ENCODE measurements around the gene ACCSL. TPM values are rescaled to one million over a fixed set of nuclear protein-coding genes. Genes with fewer than 3 reads are reported as not detected.
A peak's percentile ranks its signal among the peaks of the same experiment; 100 is the strongest.

ACCSL gene
- total RNA-seq, 4 donors from 2014 or later = 0.78 TPM; not detected in 3

DNA sequence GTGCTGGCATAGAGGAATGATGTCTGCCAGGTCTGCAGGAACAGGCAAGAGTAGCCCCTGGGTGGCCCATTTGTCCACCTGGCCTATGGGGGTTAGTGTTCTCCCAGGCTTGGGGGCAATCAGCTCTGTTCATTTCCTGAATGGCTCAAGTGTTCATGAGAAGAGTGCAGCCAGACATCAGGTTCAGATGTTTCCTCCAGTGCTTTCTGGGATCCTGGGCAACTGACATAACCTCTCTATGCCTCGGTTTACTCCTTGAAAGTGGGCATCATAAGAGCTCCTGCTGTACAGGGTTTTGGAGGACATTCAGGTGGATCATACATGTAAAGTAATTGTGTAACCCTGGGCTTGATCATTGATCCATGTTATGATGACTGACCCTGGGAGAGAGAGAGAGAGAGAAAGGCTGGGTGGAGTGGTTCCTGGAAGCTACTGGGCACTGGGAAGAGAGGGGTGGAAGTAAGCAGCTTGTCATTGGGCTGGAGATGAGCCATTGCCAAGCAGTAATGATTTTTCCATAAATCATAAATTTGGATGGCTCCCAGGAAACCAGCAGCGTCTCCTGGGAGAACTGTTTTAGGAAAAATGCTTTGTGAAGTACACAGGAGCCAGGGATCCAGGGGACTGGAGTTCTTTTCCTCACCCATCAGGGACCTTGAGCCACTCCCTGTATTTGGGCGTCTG, 30.2 kb upstream of the ACCSL start:
- TF ChIP-seq EP300 (IDR thresholded peaks at IDR 0.05) = no peak
- 57 to 65% methylated on average over 3 of the region's 3 CpGs for WGBS, 2 donors
- Histone ChIP-seq H3K27ac (peak overlapping the region in 2 of 4 donors; percentile 57 to 61), H3K36me3 (no peaks in the 10 kb centered on the region), H3K4me1 (peaks cover 0 to 26% (median 0%) of the 10 kb centered on the region in 4 donors), H3K9me3 (peaks cover 0 to 7% (median 0%) of the 10 kb centered on the region in 4 donors), H3K27me3 (no peaks in the 10 kb centered on the region), H3K4me3 (no peak overlapping the region)
- DNase-seq (ENCODE audit: low spot score in 2 of 2) = no peak

DNA sequence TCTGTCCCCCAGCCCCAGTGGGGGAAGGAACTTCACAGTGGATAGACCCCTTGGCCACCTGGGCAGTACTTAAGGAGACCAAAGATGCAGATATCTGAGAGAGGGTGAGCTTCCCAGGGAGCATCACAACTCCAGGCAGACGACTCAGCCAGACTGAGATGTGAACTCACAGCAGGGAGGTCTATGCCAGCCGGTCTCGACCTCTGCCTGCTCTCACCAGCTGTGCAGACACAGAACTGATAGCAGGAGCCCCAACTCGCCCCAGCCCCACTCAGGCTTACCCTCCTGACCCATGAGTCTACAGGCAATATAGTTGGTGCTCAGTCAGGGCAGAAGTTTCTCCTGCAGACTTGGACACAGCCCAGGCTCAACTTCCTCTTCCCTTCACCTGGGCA, 29.7 kb upstream of the ACCSL start:
- WGBS, 2 donors = 20 to 33% methylated on average over 2 of the region's 4 CpGs
- H3K27me3 ChIP-seq = no peaks in the 10 kb centered on the region
- H3K27ac ChIP-seq = peak overlapping the region in 1 of 4 donors; percentile 61
- no peaks in the 10 kb centered on the region for H3K36me3 ChIP-seq
- DNase-seq (ENCODE audit: low spot score in 2 of 2) = no peak
- TF ChIP-seq EP300 (IDR thresholded peaks at IDR 0.05) (no peak), POLR2A (IDR thresholded peaks at IDR 0.05) (no peak)
- TF ChIP-seq, protein P1, sequence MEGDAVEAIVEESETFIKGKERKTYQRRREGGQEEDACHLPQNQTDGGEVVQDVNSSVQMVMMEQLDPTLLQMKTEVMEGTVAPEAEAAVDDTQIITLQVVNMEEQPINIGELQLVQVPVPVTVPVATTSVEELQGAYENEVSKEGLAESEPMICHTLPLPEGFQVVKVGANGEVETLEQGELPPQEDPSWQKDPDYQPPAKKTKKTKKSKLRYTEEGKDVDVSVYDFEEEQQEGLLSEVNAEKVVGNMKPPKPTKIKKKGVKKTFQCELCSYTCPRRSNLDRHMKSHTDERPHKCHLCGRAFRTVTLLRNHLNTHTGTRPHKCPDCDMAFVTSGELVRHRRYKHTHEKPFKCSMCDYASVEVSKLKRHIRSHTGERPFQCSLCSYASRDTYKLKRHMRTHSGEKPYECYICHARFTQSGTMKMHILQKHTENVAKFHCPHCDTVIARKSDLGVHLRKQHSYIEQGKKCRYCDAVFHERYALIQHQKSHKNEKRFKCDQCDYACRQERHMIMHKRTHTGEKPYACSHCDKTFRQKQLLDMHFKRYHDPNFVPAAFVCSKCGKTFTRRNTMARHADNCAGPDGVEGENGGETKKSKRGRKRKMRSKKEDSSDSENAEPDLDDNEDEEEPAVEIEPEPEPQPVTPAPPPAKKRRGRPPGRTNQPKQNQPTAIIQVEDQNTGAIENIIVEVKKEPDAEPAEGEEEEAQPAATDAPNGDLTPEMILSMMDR (IDR thresholded peaks at IDR 0.05) = no peak
- no peak overlapping the region for H3K4me3 ChIP-seq
- peaks cover 0 to 26% (median 0%) of the 10 kb centered on the region in 4 donors for H3K4me1 ChIP-seq
- H3K9me3 ChIP-seq = peaks cover 0 to 12% (median 0%) of the 10 kb centered on the region in 4 donors

DNA sequence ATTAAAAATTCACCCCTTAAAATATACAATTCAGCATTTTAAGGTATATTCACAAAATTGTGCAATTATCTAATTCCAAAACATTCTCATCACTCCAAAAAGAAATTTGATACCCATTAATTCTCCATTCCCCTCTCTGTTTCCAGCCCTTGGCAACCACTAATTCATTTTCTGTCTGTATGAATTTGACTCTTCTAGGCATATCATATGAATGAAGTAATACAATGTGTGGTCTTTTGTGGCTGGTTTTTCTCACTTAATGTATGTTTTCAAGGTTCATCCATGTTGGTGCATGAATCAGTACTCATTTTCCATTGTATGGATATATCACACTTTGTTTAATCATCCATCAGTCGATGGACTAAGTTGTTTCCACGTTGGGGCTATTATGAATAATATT, 29.0 kb upstream of the ACCSL start:
- peaks cover 0 to 12% (median 0%) of the 10 kb centered on the region in 4 donors for H3K9me3 ChIP-seq
- H3K4me3 ChIP-seq = no peak overlapping the region
- no peaks in the 10 kb centered on the region for H3K27me3 ChIP-seq
- no peak overlapping the region for H3K27ac ChIP-seq
- TF ChIP-seq POLR2A (IDR thresholded peaks at IDR 0.05) = no peak
- TF ChIP-seq, protein P1 (IDR thresholded peaks at IDR 0.05) = no peak
- no peak for TF ChIP-seq EP300 (IDR thresholded peaks at IDR 0.05)
- DNase-seq (ENCODE audit: low spot score in 2 of 2) = no peak
- no peaks in the 10 kb centered on the region for H3K36me3 ChIP-seq
- peaks cover 0 to 26% (median 0%) of the 10 kb centered on the region in 4 donors for H3K4me1 ChIP-seq
- 54 to 64% methylated on average over 2 of the region's 2 CpGs for WGBS, 2 donors

DNA sequence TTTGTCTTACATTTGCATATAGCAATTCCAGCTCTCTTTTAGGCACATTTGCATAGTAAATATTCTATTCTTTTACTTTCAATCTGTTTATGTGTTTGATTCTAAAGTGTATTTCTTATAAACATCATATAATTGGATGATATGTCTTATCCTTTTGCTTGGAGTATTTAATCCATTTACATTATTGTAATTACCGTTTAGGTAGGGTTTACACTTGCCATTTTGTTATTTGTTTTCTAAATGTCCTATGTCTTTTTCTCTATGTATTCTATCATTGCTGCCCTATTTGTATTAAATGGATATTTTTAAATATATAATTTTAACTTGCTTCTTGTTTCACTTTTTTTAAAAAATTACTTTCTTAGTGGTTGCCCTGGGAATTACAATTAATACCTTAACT, 22.8 kb upstream of the ACCSL start:
- TF ChIP-seq POLR2A (IDR thresholded peaks at IDR 0.05) = no peak
- TF ChIP-seq, protein P1 (IDR thresholded peaks at IDR 0.05) = no peak
- TF ChIP-seq EP300 (IDR thresholded peaks at IDR 0.05) = no peak
- H3K36me3 ChIP-seq = no peaks in the 10 kb centered on the region
- 95 to 98% methylated on average over 1 of the region's 1 CpG for WGBS, 2 donors
- H3K4me1 ChIP-seq = no peaks in the 10 kb centered on the region
- H3K27ac ChIP-seq = no peak overlapping the region
- H3K9me3 ChIP-seq = peaks cover 0 to 27% (median 0%) of the 10 kb centered on the region in 4 donors
- no peaks in the 10 kb centered on the region for H3K27me3 ChIP-seq
- DNase-seq (ENCODE audit: low spot score in 2 of 2) = no peak
- H3K4me3 ChIP-seq = no peak overlapping the region

DNA sequence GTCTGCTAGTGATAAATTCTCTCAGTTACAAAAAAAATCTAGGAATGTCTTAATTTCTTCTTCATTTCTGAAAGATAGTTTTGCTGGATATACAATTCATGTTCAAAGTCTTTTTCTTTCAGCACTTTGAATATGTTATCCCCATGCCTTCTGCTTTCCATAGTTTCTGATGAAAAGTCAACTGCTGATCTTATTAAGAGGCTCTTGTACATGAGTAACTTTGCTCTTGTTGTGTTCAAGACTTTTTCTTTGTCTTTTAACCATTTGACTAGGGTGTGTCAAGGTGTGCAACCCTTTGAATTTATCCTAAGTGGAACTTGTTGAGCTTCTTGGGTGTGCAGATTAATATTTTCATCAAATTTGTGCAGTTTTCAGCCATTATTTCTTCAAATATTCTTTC, 22.1 kb upstream of the ACCSL start:
- Histone ChIP-seq H3K27me3 (no peaks in the 10 kb centered on the region), H3K9me3 (peaks cover 0 to 27% (median 0%) of the 10 kb centered on the region in 4 donors), H3K4me1 (peaks cover 0 to 7% (median 3%) of the 10 kb centered on the region in 4 donors), H3K27ac (no peak overlapping the region), H3K36me3 (no peaks in the 10 kb centered on the region), H3K4me3 (no peak overlapping the region)
- DNase-seq (ENCODE audit: low spot score in 2 of 2) = no peak
- TF ChIP-seq POLR2A (IDR thresholded peaks at IDR 0.05) (no peak), EP300 (IDR thresholded peaks at IDR 0.05) (no peak)
- TF ChIP-seq, protein P1 (IDR thresholded peaks at IDR 0.05) = no peak

All from tibial nerve (tissue), 4 donors.